Liver (tissue), 3 donors: ENCODE measurements around the gene SALL1.

ENCODE experiments used
- FOXA1 ChIP-seq: IDR thresholded peaks from 2 replicates; pipeline ENCODE4 v1.6.1; 2016; ENCODE audit warnings: antibody characterized with exemption
- GABPA ChIP-seq, 2 donors: IDR thresholded peaks in 1 of 2; conservative IDR thresholded peaks in 1 of 2; 2 replicates each; pipeline ENCODE4 v1.6.1; 2016; ENCODE audit warnings: antibody characterized with exemption in 2 of 2, mild to moderate bottlenecking in 1 of 2, moderate library complexity in 1 of 2
- JUND ChIP-seq, 2 donors: IDR thresholded peaks; 2 replicates each; pipeline ENCODE4 v1.6.1; 2016; ENCODE audit warnings: antibody characterized with exemption in 2 of 2
- RAD21 ChIP-seq, 2 donors: IDR thresholded peaks; 2 replicates each; pipeline ENCODE4 v1.6.1; 2016; ENCODE audit warnings: antibody characterized with exemption in 2 of 2, mild to moderate bottlenecking in 2 of 2
- RXRA ChIP-seq, 2 donors: IDR thresholded peaks; 2 replicates each; pipeline ENCODE4 v1.6.1; 2017 to 2018; ENCODE audit warnings: antibody characterized with exemption in 2 of 2, mild to moderate bottlenecking in 1 of 2
- TF ChIP-seq, protein P1 (sequence below): IDR thresholded peaks from 2 replicates; pipeline ENCODE4 v1.6.1; 2016; ENCODE audit warnings: antibody characterized with exemption
- TF ChIP-seq, protein P2 (sequence below): fragments of 150-350 bp; IDR thresholded peaks from 2 replicates; pipeline ENCODE4 v1.5.1; 2017; ENCODE audit warnings: improper control_type of control experiment, low read depth, low read length; ENCODE audit not compliant: missing input control
- TF ChIP-seq, protein P3 (sequence below): IDR thresholded peaks from 2 replicates; pipeline ENCODE4 v1.6.1; 2016; ENCODE audit warnings: antibody characterized with exemption
- donor health status: healthy.
- donor health status: healthy.

DNA sequence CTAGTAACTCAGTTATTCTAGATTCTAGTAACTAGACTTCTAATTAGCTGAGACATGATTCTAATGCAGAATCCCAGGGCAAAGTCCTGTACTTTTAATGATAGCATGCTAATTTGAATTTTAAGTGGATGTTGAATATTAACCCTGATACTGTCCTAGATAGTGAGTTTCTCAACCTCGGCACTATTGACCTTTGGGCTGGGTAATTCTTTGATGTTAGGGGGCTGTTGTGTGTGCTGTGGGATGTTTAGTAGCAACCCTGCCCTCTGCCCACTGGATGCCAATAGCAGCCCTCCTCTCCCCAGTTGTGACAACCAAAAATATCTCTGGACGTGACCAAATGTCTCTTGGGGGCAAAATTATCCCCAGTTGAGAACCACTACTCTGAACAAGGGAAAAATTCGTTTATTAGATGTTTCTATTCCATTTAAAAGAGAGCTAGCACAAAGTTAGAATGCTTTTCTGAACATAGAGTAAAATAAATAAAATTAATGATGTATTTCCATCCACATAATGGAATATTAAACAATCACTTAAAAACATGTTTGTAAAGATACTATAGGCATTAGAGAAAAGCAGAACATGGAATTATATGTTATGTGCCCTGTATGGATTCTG, 30.2 kb downstream of the SALL1 start:
- TF ChIP-seq, protein P1, sequence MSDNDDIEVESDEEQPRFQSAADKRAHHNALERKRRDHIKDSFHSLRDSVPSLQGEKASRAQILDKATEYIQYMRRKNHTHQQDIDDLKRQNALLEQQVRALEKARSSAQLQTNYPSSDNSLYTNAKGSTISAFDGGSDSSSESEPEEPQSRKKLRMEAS: peak; percentile 64
- TF ChIP-seq JUND (IDR thresholded peaks at IDR 0.05): peak in 1 of 2 donors; percentile 28
- TF ChIP-seq, protein P2, sequence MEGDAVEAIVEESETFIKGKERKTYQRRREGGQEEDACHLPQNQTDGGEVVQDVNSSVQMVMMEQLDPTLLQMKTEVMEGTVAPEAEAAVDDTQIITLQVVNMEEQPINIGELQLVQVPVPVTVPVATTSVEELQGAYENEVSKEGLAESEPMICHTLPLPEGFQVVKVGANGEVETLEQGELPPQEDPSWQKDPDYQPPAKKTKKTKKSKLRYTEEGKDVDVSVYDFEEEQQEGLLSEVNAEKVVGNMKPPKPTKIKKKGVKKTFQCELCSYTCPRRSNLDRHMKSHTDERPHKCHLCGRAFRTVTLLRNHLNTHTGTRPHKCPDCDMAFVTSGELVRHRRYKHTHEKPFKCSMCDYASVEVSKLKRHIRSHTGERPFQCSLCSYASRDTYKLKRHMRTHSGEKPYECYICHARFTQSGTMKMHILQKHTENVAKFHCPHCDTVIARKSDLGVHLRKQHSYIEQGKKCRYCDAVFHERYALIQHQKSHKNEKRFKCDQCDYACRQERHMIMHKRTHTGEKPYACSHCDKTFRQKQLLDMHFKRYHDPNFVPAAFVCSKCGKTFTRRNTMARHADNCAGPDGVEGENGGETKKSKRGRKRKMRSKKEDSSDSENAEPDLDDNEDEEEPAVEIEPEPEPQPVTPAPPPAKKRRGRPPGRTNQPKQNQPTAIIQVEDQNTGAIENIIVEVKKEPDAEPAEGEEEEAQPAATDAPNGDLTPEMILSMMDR: no peak
- TF ChIP-seq, protein P3, sequence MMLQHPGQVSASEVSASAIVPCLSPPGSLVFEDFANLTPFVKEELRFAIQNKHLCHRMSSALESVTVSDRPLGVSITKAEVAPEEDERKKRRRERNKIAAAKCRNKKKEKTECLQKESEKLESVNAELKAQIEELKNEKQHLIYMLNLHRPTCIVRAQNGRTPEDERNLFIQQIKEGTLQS: peak; percentile 25
- peak; percentile 53 to 63 for TF ChIP-seq RAD21 (IDR thresholded peaks at IDR 0.05)
- TF ChIP-seq RXRA (IDR thresholded peaks at IDR 0.05): peak; percentile 82 to 88
- TF ChIP-seq GABPA (IDR thresholded peaks at IDR 0.05 in 1 of 2, conservative IDR thresholded peaks at IDR 0.05 in 1 of 2): no peak
- peak; percentile 65 for TF ChIP-seq FOXA1
